ENCODE results near the gene SLC12A9.

The SLC12A9 gene

DNA sequence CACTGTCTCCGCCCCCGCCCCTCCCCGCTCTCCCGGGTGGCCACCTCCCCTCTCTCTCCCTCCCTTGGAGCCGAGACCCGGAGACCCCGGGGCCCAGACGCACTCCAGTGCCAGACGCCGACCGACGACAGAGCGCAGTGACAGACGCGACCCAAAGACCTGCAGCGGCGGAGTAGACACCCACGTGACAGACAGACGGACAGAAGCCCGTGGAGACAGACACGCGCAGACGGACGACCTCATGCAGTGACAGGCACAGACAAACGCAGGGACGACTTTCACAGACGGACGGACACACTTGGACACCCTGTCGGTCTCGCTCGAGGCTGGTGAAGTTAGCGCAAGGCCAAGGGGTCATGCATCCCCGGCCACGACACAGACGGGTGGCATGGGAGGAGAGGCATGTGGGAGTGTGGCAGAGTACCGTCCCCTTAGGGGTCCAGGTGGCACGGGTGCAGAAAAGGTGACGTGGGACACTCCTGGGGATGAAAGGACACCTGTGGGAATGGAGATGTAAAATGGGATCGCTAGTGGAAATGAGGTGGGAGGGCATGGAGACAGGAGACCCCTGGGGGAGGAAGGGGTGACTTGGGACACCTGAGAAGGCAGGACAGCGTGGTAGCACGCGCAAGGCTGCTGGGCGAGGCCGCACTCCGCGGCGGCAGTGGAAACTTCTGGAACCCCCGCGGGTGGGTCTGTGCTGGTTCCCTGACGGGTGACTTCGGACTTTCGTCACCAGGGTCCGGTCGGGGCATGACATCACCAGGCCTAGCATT, 43.6 kb downstream of the SLC12A9 start:
- no peak for TF ChIP-seq CTCF (IDR thresholded peaks at IDR 0.05; ENCODE audit: low read depth, low read length)
- no peak overlapping the region for H3K4me3 ChIP-seq (replicated peaks in 1 of 2; ENCODE audit: low read depth in 2 of 2, low read length in 2 of 2)
- no peak for DNase-seq (ENCODE audit: low read depth in 2 of 2)

- H3K4me3 ChIP-seq (replicated peaks in 1 of 2; ENCODE audit: low read depth in 2 of 2, low read length in 2 of 2) = no peak overlapping the region
- peak; percentile 65 for TF ChIP-seq CTCF (IDR thresholded peaks at IDR 0.05; ENCODE audit: low read depth, low read length)
- no peak for DNase-seq (ENCODE audit: low read depth in 2 of 2)
These were observed 44.5 kb downstream of the SLC12A9 start for GRCh38 chr7:100896732-100897608.

DNA sequence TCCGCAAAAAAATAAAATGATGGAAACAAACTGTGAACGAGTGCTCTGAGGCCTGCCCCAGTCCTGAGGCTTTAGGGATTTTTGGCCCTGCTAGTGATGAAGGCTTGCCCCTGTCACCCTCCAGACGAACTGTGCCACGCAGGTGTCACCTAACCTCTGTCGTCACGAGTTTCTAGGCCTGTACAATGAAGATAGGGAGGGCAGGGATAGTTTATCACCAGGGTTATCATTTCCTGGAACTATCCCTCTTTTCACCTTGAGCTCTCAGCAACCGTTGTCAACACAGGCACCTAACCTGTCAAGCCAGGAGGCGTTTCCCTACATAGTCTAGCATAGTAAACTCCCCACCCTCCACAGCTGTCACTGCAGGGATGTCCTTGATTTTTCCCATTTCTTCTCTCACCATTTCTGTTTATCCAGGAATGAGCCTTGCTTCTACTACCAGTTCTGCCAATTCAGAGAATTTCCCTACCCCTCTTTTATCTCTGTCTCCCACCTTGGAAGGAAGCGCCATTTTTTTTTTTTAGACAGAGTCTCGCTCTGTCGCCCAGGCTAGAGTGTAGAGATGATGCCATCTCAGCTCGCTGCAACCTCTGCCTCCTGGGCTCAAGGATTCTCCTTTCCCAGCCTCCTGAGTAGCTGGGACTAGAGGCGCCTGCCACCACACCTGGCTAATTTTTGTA, 45.4 kb downstream of the SLC12A9 start:
- TF ChIP-seq CTCF (IDR thresholded peaks at IDR 0.05; ENCODE audit: low read depth, low read length) = no peak
- no peak overlapping the region for H3K4me3 ChIP-seq (replicated peaks in 1 of 2; ENCODE audit: low read depth in 2 of 2, low read length in 2 of 2)
- DNase-seq (ENCODE audit: low read depth in 2 of 2) = no peak

DNA sequence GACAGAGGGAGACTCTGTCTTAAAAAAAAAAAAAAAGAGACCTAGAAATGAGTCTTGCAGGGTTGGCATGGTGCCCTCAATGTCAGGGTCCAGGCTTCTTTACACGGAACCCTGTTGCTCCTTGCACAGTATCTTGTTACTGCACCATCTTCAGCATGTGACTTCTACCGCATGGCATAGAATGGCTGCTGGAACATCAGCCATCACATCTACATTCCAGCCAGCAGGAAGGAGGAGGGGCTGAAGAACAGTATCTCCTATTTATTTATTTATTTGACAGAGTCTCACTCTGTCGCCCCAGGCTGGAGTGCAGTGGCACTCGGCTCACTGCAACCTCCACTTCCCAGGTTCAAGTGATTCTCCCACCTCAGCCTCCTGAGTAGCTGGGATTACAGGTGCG, 46.9 kb downstream of the SLC12A9 start:
- DNase-seq (ENCODE audit: low read depth in 2 of 2) = no peak
- no peak overlapping the region for H3K4me3 ChIP-seq (replicated peaks in 1 of 2; ENCODE audit: low read depth in 2 of 2, low read length in 2 of 2)
- no peak for TF ChIP-seq CTCF (IDR thresholded peaks at IDR 0.05; ENCODE audit: low read depth, low read length)

DNA sequence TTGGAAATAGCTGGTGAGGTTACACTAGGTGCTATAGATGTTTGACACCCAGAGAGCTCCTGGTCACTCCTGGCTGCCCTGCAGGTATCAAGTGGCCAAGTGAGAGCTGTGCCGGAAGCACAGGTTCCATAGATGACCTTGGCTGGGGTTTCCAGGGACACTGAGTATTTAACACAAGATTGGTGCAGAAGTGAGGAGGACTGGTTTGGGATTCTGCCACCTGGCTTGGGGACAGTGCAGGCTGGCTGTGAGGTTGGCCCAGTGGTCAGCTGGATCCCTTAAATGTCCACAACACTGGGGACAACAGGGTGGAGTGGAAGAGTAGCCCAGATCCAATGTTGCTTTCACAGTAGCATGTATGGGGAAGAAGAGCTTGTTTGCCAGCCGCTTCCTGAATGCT, 48.5 kb downstream of the SLC12A9 start:
- no peak overlapping the region for H3K4me3 ChIP-seq (replicated peaks in 1 of 2; ENCODE audit: low read depth in 2 of 2, low read length in 2 of 2)
- no peak for TF ChIP-seq CTCF (IDR thresholded peaks at IDR 0.05; ENCODE audit: low read depth, low read length)
- DNase-seq (ENCODE audit: low read depth in 2 of 2) = no peak

GRCh38 chr7:100901921-100902332, 49.4 kb downstream of the SLC12A9 start:
- DNase-seq (ENCODE audit: low read depth in 2 of 2) = no peak
- H3K4me3 ChIP-seq (replicated peaks in 1 of 2; ENCODE audit: low read depth in 2 of 2, low read length in 2 of 2) = no peak overlapping the region
- TF ChIP-seq CTCF (IDR thresholded peaks at IDR 0.05; ENCODE audit: low read depth, low read length) = no peak
